ENCODE data around the gene MAD1L1. TPM values are rescaled to one million over a fixed set of nuclear protein-coding genes. Genes with fewer than 3 reads are reported as not detected.
"Not testable (repeated sequence)": the region's sequence is repeated elsewhere in the genome, so short reads cannot be mapped to it uniquely, and the experiment has no call there.

MAD1L1 gene
- total RNA-seq, 1 experiment from 2014 or later = 50.8 TPM

- no peaks in the 10 kb centered on the region for H3K4me1 ChIP-seq (replicated peaks; ENCODE audit: insufficient read depth)
- no peaks in the 10 kb centered on the region for H3F3A ChIP-seq (ENCODE audit: insufficient read depth, low read depth)
- H3K27ac ChIP-seq = no peak overlapping the region
- DNase-seq = no peak
- TF ChIP-seq, protein P1, sequence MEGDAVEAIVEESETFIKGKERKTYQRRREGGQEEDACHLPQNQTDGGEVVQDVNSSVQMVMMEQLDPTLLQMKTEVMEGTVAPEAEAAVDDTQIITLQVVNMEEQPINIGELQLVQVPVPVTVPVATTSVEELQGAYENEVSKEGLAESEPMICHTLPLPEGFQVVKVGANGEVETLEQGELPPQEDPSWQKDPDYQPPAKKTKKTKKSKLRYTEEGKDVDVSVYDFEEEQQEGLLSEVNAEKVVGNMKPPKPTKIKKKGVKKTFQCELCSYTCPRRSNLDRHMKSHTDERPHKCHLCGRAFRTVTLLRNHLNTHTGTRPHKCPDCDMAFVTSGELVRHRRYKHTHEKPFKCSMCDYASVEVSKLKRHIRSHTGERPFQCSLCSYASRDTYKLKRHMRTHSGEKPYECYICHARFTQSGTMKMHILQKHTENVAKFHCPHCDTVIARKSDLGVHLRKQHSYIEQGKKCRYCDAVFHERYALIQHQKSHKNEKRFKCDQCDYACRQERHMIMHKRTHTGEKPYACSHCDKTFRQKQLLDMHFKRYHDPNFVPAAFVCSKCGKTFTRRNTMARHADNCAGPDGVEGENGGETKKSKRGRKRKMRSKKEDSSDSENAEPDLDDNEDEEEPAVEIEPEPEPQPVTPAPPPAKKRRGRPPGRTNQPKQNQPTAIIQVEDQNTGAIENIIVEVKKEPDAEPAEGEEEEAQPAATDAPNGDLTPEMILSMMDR (conservative IDR thresholded peaks at IDR 0.05) = no peak
- no peak for TF ChIP-seq EZH2 (IDR thresholded peaks at IDR 0.05; ENCODE audit: low read depth)
- BruUV-seq (replicated peaks) = no TSS peak
- no peaks in the 10 kb centered on the region for H3K27me3 ChIP-seq (ENCODE audit: insufficient read depth, low read depth)
- H3K9me3 ChIP-seq (ENCODE audit: insufficient read depth, low read depth) = no peaks in the 10 kb centered on the region
- H3K36me3 ChIP-seq (ENCODE audit: low read depth) = no peaks in the 10 kb centered on the region
- no peak overlapping the region for H3K4me2 ChIP-seq
- H3K9me2 ChIP-seq (ENCODE audit: insufficient read depth) = no peaks in the 10 kb centered on the region
- POLR2A ChIA-PET (ENCODE audit: unreplicated experiment) = no interaction called here
- H3K4me3 ChIP-seq = no peak overlapping the region
- H4K20me1 ChIP-seq (ENCODE audit: insufficient read depth) = no peaks in the 10 kb centered on the region; the same call in 1 of the 2 replicates
- no peaks in the 10 kb centered on the region for H3K79me2 ChIP-seq (ENCODE audit: low read depth)
- no peak overlapping the region for H2AFZ ChIP-seq
- intact Hi-C loops (cut with micrococcal nuclease; ENCODE audit: unreplicated experiment) = no loop called here
- CTCF ChIA-PET = no interaction called here
Observed at GRCh38 chr7:1977876-1978441, 254.8 kb downstream of the MAD1L1 start.

- no peak for TF ChIP-seq EZH2 (IDR thresholded peaks at IDR 0.05; ENCODE audit: low read depth)
- Histone ChIP-seq H3K4me2 (no peak overlapping the region), H3K36me3 (ENCODE audit: low read depth) (no peaks in the 10 kb centered on the region), H3F3A (ENCODE audit: insufficient read depth, low read depth) (no peaks in the 10 kb centered on the region), H3K4me1 (replicated peaks; ENCODE audit: insufficient read depth) (no peaks in the 10 kb centered on the region), H3K9me2 (ENCODE audit: insufficient read depth) (no peaks in the 10 kb centered on the region), H3K4me3 (no peak overlapping the region), H3K27me3 (ENCODE audit: insufficient read depth, low read depth) (no peaks in the 10 kb centered on the region), H3K27ac (no peak overlapping the region), H3K79me2 (ENCODE audit: low read depth) (no peaks in the 10 kb centered on the region), H3K9me3 (ENCODE audit: insufficient read depth, low read depth) (no peaks in the 10 kb centered on the region), H4K20me1 (ENCODE audit: insufficient read depth) (no peaks in the 10 kb centered on the region; the same call in 1 of the 2 replicates), H2AFZ (no peak overlapping the region)
- BruUV-seq (replicated peaks) = no TSS peak
- POLR2A ChIA-PET (ENCODE audit: unreplicated experiment) = no interaction called here
- no peak for DNase-seq
- intact Hi-C loops (cut with micrococcal nuclease; ENCODE audit: unreplicated experiment) = no loop called here
- CTCF ChIA-PET = no interaction called here
Observed at GRCh38 chr7:1977059-1977875, 255.5 kb downstream of the MAD1L1 start.

DNA sequence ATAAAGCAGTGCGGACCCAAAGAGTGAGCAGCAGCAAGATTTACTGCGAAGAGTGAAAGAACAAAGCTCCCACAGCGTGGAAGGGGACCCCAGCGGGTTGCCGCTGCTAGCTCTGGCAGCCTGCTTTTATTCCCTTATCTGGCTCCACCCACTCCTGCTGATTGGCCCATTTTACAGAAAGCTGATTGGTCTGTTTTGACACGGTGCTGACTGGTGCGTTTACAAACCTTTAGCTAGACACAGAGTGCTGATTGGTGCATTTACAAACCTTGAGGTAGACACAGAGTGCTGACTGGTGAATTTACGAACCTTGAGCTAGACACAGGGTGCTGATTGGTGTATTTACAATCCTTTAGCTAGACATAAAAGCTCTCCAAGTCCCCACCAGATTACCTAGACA, 256.2 kb downstream of the MAD1L1 start:
- POLR2A ChIA-PET (ENCODE audit: unreplicated experiment); H3K9me2 ChIP-seq (ENCODE audit: insufficient read depth); DNase-seq; H3F3A ChIP-seq (ENCODE audit: insufficient read depth, low read depth); H3K36me3 ChIP-seq (ENCODE audit: low read depth); H3K4me1 ChIP-seq (replicated peaks; ENCODE audit: insufficient read depth); H3K79me2 ChIP-seq (ENCODE audit: low read depth); H3K27ac ChIP-seq; H2AFZ ChIP-seq; H3K4me3 ChIP-seq; H3K4me2 ChIP-seq; intact Hi-C loops (cut with micrococcal nuclease; ENCODE audit: unreplicated experiment); H4K20me1 ChIP-seq (ENCODE audit: insufficient read depth); BruUV-seq (replicated peaks); H3K9me3 ChIP-seq (ENCODE audit: insufficient read depth, low read depth); H3K27me3 ChIP-seq (ENCODE audit: insufficient read depth, low read depth): not testable (repeated sequence)
- CTCF ChIA-PET = interaction anchor here (0.6 kb wide), 1 partner anchor 625 kb away, joined by 3 read pairs; no protein-coding TSS in a partner anchor

- POLR2A ChIA-PET (ENCODE audit: unreplicated experiment) = no interaction called here
- no peak for DNase-seq
- H3K36me3 ChIP-seq (ENCODE audit: low read depth) = no peaks in the 10 kb centered on the region
- H3K9me2 ChIP-seq (ENCODE audit: insufficient read depth) = no peaks in the 10 kb centered on the region
- H3K4me3 ChIP-seq = no peak overlapping the region
- no peak overlapping the region for H3K4me2 ChIP-seq
- H3K27me3 ChIP-seq (ENCODE audit: insufficient read depth, low read depth) = no peaks in the 10 kb centered on the region
- H4K20me1 ChIP-seq (ENCODE audit: insufficient read depth) = no peaks in the 10 kb centered on the region; the same call in 1 of the 2 replicates
- no TSS peak for BruUV-seq (replicated peaks)
- H3K79me2 ChIP-seq (ENCODE audit: low read depth) = no peaks in the 10 kb centered on the region
- intact Hi-C loops (cut with micrococcal nuclease; ENCODE audit: unreplicated experiment) = no loop called here
- CTCF ChIA-PET = no interaction called here
- no peaks in the 10 kb centered on the region for H3K9me3 ChIP-seq (ENCODE audit: insufficient read depth, low read depth)
- no peaks in the 10 kb centered on the region for H3F3A ChIP-seq (ENCODE audit: insufficient read depth, low read depth)
- TF ChIP-seq, protein P1 (conservative IDR thresholded peaks at IDR 0.05) = no peak
- TF ChIP-seq EZH2 (IDR thresholded peaks at IDR 0.05; ENCODE audit: low read depth) = no peak
- no peak overlapping the region for H2AFZ ChIP-seq
- no peaks in the 10 kb centered on the region for H3K4me1 ChIP-seq (replicated peaks; ENCODE audit: insufficient read depth)
- H3K27ac ChIP-seq = no peak overlapping the region
Observed at GRCh38 chr7:1975581-1975980, 257.2 kb downstream of the MAD1L1 start.

Data from PC-9 (cell line).